ENCODE results near the gene SPRYD7.

DNA sequence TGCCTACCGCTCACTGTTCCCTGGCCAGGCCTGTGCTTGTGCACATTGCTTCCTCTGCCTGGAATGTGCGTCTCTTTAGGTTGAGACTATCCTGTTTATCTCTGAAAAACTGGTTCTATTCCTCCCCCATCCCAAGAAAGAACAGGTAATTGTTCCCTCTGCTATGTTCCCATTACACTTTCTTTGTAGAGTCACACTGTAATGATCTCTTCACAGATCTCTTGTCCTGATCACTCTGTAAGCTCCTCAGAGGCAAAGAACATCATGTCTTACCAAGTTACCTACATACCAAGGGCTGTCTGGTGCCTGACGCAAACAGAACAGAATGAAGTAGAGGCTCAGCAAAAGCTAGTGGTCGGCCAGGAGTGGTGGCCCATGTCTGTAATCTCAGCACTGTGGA is 40.3 kb downstream of the SPRYD7 start:
- TF ChIP-seq ZNF184 (tag by site-specific recombination; IDR thresholded peaks at IDR 0.05) = no peak
- TF ChIP-seq ZNF121 (tag by site-specific recombination; IDR thresholded peaks at IDR 0.05) = no peak
- TF ChIP-seq CTCF (tag by site-specific recombination; IDR thresholded peaks at IDR 0.05) = no peak
- TF ChIP-seq ZNF133 (tag by site-specific recombination; IDR thresholded peaks at IDR 0.05) = no peak
- TF ChIP-seq ZBTB7A (tag by site-specific recombination; IDR thresholded peaks at IDR 0.05; ENCODE audit: low read depth) = no peak
- no peak for TF ChIP-seq MZF1 (tag by site-specific recombination; IDR thresholded peaks at IDR 0.05; ENCODE audit: borderline replicate concordance)
- TF ChIP-seq, protein P1, sequence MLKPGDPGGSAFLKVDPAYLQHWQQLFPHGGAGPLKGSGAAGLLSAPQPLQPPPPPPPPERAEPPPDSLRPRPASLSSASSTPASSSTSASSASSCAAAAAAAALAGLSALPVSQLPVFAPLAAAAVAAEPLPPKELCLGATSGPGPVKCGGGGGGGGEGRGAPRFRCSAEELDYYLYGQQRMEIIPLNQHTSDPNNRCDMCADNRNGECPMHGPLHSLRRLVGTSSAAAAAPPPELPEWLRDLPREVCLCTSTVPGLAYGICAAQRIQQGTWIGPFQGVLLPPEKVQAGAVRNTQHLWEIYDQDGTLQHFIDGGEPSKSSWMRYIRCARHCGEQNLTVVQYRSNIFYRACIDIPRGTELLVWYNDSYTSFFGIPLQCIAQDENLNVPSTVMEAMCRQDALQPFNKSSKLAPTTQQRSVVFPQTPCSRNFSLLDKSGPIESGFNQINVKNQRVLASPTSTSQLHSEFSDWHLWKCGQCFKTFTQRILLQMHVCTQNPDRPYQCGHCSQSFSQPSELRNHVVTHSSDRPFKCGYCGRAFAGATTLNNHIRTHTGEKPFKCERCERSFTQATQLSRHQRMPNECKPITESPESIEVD (tag by site-specific recombination; IDR thresholded peaks at IDR 0.05) = no peak
